Ovary (tissue), 3 donors: ENCODE results near the gene LMO7.

Experiments
- CTCF ChIP-seq, 3 donors: fragments of 450-650 bp in 2 of 3; fragments of 200-600 bp in 1 of 3; IDR thresholded peaks; one replicate each; pipeline versions ENCODE4 v1.5.1 to v1.8.0; 2016 to 2022; ENCODE audit warnings: antibody characterized with exemption in 3 of 3, mild to moderate bottlenecking in 1 of 3
- EP300 ChIP-seq: sonication (generic); formaldehyde crosslinking; IDR thresholded peaks from one replicate; pipeline ENCODE4 v1.6.1; 2017; ENCODE audit warnings: antibody characterized with exemption
- donor health status: DM: no; HTN: no; CAD: no.

- TF ChIP-seq CTCF (IDR thresholded peaks at IDR 0.05) (peak in 1 of 3 donors; percentile 23), EP300 (no peak)
These were observed 866 bp upstream of the LMO7 start for GRCh38 chr13:75635101-75635827.
